Left ventricle myocardium inferior (tissue), 1 donor: ENCODE data around the gene LTBP1. TPM values are rescaled to one million over a fixed set of nuclear protein-coding genes. Genes with fewer than 3 reads are reported as not detected.
A peak's percentile ranks its signal among the peaks of the same experiment; 100 is the strongest.

Experiments used
- DNase-seq: peaks from one replicate; pipeline ENCODE4 v3.0.0-alpha.2; 2020
- H3K27ac ChIP-seq: fragments of 200-600 bp; replicated peaks from 2 replicates; pipeline ENCODE4 v1.8.0; 2021
- H3K27me3 ChIP-seq: fragments of 200-600 bp; 2 replicates; pipeline ENCODE4 v1.8.0; 2021; ENCODE audit warnings: low read depth
- H3K36me3 ChIP-seq: fragments of 200-600 bp; 2 replicates; pipeline ENCODE4 v1.8.0; 2021
- H3K4me1 ChIP-seq: fragments of 200-600 bp; 2 replicates; pipeline ENCODE4 v1.8.0; 2021
- H3K4me3 ChIP-seq: fragments of 200-600 bp; 2 replicates; pipeline ENCODE4 v1.8.0; 2021; ENCODE audit warnings: mild to moderate bottlenecking, moderate library complexity
- H3K9me3 ChIP-seq: fragments of 200-600 bp; replicated peaks from 2 replicates; pipeline ENCODE4 v1.8.0; 2021
- intact Hi-C: fragments of 100-400 bp; cut with micrococcal nuclease; formaldehyde crosslinking; loops from one replicate; pipeline ENCODE4 v1.11.0; 2022
- total RNA-seq: library from RNA; stranded (reverse); fragmentation: NEBNext Ultra II Directional; extraction: Animal tissue kit (Norgen Biotek cat#: 25700); gene quantifications from one replicate; pipeline ENCODE4 v1.2.1, GENCODE V29; 2021
- TF ChIP-seq, protein P1 (sequence below): fragments of 200-600 bp; IDR thresholded peaks from 2 replicates; pipeline ENCODE4 v1.8.0; 2021; ENCODE audit warnings: antibody characterized with exemption, mild to moderate bottlenecking, borderline replicate concordance
- donor health status: DM: no; HTN: yes; CAD: no; lungs with severe emphysema.

Gene LTBP1
- total RNA-seq, 1 donor from 2014 or later, result 88.9 TPM

DNA sequence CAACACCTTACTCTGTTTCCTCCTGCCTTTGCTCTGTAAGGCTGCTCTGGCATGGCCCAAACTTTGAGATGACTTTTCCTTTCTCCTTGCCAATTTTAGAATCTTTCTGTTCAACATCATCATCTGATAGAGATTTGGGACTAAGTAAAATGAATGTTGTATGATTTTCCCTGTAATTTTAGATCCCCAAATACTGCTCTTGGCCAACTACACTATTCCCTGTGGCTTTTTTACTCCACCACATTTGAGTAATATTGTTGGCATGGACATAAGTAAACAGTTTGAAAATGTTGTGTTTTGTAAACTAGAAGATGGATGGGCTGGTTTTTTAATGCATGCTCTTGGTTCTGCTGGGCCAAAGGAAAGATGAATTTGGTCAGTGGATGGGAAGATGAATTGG lies 12.1 kb downstream of the LTBP1 start:
- no peaks in the 10 kb centered on the region for H3K9me3 ChIP-seq
- intact Hi-C loops, result no loop called here
- no peaks in the 10 kb centered on the region for H3K27me3 ChIP-seq
- H3K27ac ChIP-seq, result peak overlapping the region; percentile 27
- TF ChIP-seq, protein P1, sequence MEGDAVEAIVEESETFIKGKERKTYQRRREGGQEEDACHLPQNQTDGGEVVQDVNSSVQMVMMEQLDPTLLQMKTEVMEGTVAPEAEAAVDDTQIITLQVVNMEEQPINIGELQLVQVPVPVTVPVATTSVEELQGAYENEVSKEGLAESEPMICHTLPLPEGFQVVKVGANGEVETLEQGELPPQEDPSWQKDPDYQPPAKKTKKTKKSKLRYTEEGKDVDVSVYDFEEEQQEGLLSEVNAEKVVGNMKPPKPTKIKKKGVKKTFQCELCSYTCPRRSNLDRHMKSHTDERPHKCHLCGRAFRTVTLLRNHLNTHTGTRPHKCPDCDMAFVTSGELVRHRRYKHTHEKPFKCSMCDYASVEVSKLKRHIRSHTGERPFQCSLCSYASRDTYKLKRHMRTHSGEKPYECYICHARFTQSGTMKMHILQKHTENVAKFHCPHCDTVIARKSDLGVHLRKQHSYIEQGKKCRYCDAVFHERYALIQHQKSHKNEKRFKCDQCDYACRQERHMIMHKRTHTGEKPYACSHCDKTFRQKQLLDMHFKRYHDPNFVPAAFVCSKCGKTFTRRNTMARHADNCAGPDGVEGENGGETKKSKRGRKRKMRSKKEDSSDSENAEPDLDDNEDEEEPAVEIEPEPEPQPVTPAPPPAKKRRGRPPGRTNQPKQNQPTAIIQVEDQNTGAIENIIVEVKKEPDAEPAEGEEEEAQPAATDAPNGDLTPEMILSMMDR, result no peak
- no peak for DNase-seq
- H3K36me3 ChIP-seq, result peaks cover 6% of the 10 kb centered on the region
- peaks cover 54% of the 10 kb centered on the region for H3K4me1 ChIP-seq
- no peak overlapping the region for H3K4me3 ChIP-seq

DNA sequence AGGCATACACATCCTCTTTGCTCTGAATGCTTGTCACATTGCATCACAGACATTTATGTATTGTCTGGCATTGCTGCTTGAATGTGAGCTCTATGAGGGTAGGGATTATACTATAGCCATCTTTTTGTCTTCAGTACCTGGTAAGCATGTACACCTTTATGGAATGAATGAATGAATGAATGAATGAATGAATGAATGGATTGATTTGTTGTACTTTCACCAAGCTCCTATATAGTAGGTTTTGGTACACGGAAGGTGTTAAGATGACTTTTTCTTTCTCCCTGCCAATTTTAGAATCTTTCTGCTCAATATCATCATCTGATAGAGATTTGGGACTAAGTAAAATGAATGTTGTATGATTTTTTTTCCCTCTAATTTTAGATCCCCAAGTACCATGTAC lies 13.5 kb downstream of the LTBP1 start:
- no peak for DNase-seq
- no peak overlapping the region for H3K4me3 ChIP-seq
- H3K4me1 ChIP-seq, result peaks cover 53% of the 10 kb centered on the region
- H3K36me3 ChIP-seq, result peaks cover 6% of the 10 kb centered on the region
- H3K27ac ChIP-seq, result peak overlapping the region; percentile 69
- H3K9me3 ChIP-seq, result no peaks in the 10 kb centered on the region
- intact Hi-C loops, result no loop called here
- no peaks in the 10 kb centered on the region for H3K27me3 ChIP-seq
- TF ChIP-seq, protein P1, result no peak

DNA sequence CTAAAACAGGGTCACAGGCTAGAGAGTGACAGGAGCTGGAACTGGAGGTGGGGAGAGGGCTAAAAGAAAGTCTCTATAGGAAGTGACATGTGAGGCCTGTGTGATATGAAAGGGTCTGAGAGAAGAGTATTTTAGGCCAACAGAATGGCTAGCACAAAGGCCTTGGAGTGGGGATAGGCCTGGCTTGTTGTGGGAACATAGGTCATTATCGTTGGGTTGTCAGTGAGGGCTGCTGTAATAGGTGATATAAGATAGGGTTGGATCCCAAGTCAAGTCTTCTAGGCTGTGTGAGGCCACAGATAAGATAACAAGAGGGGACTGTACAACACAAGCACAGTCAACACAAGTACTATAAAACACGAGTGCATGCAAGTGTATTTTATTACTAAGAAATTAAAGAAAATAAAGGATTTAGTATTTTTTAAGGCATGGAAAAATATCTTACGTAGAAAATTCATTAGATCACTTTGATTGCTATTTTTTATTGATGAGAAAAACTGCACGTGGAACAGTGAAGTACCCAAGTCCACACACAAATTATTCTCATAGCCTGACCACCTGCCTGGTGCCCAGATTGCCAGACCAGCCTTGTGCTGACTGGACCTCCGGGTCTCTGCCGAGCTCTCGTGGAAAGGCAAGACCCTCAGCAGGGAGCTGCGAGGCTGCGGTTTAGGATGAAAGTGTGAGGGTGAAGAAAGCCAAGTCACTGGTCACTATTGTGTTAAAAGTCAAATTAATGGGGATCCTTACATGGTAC lies 14.1 kb downstream of the LTBP1 start:
- Histone ChIP-seq H3K9me3 (no peaks in the 10 kb centered on the region), H3K27me3 (no peaks in the 10 kb centered on the region), H3K27ac (peak overlapping the region; percentile 69), H3K4me3 (no peak overlapping the region), H3K36me3 (peaks cover 6% of the 10 kb centered on the region), H3K4me1 (peaks cover 59% of the 10 kb centered on the region)
- TF ChIP-seq, protein P1, result no peak
- intact Hi-C loops, result no loop called here
- no peak for DNase-seq

DNA sequence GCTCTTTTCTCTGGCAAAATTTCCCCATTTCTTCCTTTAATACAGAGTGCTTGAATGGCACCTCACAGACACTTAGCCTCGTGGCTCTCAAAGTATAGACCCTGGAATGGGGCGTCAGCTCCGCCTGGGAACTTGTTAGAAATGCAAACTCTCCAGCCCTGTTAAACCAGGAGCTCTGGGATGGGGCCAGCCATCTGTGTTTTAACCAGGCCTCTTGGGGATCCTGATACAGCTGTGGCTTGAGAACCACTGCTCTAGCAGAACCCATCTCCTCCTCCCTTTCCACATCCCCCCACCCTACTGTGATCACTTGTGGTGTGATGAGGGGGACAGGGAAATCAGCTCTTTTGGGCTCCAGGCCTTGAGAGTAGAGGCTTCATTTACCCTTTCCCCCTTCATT lies 15.9 kb downstream of the LTBP1 start:
- intact Hi-C loops, result no loop called here
- H3K4me1 ChIP-seq, result peaks cover 72% of the 10 kb centered on the region
- H3K27ac ChIP-seq, result no peak overlapping the region
- no peak for DNase-seq
- no peaks in the 10 kb centered on the region for H3K27me3 ChIP-seq
- H3K4me3 ChIP-seq, result no peak overlapping the region
- TF ChIP-seq, protein P1, result no peak
- no peaks in the 10 kb centered on the region for H3K36me3 ChIP-seq
- no peaks in the 10 kb centered on the region for H3K9me3 ChIP-seq

DNA sequence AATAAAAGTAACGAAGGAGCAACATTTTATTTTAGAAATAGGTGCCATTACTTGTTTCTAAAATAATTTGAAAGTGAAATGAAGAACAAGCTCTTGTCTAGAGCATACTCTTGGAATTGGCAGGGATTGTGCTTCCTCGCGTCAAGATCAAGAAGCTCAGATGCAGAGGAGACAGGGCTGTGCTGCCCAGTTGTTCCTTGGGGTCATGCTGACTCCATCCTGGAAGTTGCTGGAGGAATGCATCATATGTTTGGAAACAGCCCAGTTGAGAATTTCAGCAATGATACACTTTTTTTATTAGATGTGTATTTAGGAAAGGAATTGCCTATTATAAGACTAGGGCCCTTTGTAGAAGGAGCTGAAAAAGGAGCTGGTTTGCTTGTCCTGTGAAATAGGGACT lies 17.2 kb downstream of the LTBP1 start:
- intact Hi-C loops, result no loop called here
- Histone ChIP-seq H3K4me3 (no peak overlapping the region), H3K9me3 (no peaks in the 10 kb centered on the region), H3K4me1 (peaks cover 61% of the 10 kb centered on the region), H3K36me3 (no peaks in the 10 kb centered on the region), H3K27ac (no peak overlapping the region), H3K27me3 (no peaks in the 10 kb centered on the region)
- DNase-seq, result no peak
- TF ChIP-seq, protein P1, result no peak
